Liver (tissue), 9 donors: ENCODE results near the gene ELF2. TPM values are rescaled to one million over a fixed set of nuclear protein-coding genes. Genes with fewer than 3 reads are reported as not detected.

ENCODE experiments used
- DNase-seq: peaks from one replicate; pipeline ENCODE4 v3.0.0-alpha.2; 2017; ENCODE audit warnings: low spot score
- H3K27ac ChIP-seq, 2 donors: one replicate each; pipeline ENCODE4 v1.7.0; 2013; ENCODE audit warnings: inconsistent platforms in 2 of 2, low read length in 2 of 2, control low read depth in 1 of 2, low read depth in 1 of 2, mild to moderate bottlenecking in 1 of 2
- H3K27me3 ChIP-seq, 4 donors: one replicate each; pipeline versions ENCODE4 v1.6.1 to v1.7.0; 2013; ENCODE audit warnings: low read length in 3 of 4, inconsistent platforms in 1 of 4, mild to moderate bottlenecking in 1 of 4, moderate library complexity in 1 of 4; ENCODE audit not compliant: control insufficient read depth in 4 of 4, insufficient read depth in 4 of 4
- H3K36me3 ChIP-seq, 4 donors: one replicate each; pipeline versions ENCODE4 v1.6.1 to v1.7.0; 2013; ENCODE audit warnings: low read length in 3 of 4, mild to moderate bottlenecking in 3 of 4, low read depth in 1 of 4, moderate library complexity in 1 of 4; ENCODE audit not compliant: control insufficient read depth in 4 of 4, insufficient read depth in 3 of 4
- H3K4me1 ChIP-seq, 4 donors: one replicate each; pipeline versions ENCODE4 v1.6.1 to v1.7.0; 2013; ENCODE audit warnings: low read length in 3 of 4, mild to moderate bottlenecking in 3 of 4, moderate library complexity in 1 of 4; ENCODE audit not compliant: control insufficient read depth in 4 of 4, insufficient read depth in 4 of 4
- H3K4me3 ChIP-seq, 3 donors: one replicate each; pipeline versions ENCODE4 v1.6.1 to v1.7.0; 2013; ENCODE audit warnings: low read length in 3 of 3, control low read depth in 1 of 3, low read depth in 1 of 3, mild to moderate bottlenecking in 1 of 3
- H3K9ac ChIP-seq, 2 donors: one replicate each; pipeline ENCODE4 v1.7.0; 2013; ENCODE audit warnings: low read length in 2 of 2, mild to moderate bottlenecking in 2 of 2, moderate library complexity in 2 of 2, control low read depth in 1 of 2, low read depth in 1 of 2
- H3K9me3 ChIP-seq, 4 donors: one replicate each; pipeline versions ENCODE4 v1.6.1 to v1.7.0; 2013; ENCODE audit warnings: low read length in 3 of 4; ENCODE audit not compliant: control insufficient read depth in 4 of 4
- ATF3 ChIP-seq: IDR thresholded peaks from 2 replicates; pipeline ENCODE4 v1.6.1; 2016; ENCODE audit warnings: antibody characterized with exemption
- CTCF ChIP-seq: fragments of 150-350 bp; IDR thresholded peaks from 2 replicates; pipeline ENCODE4 v1.5.1; 2017; ENCODE audit warnings: improper control_type of control experiment, low read depth, low read length; ENCODE audit not compliant: missing input control
- EGR1 ChIP-seq, 2 donors: IDR thresholded peaks; 2 replicates each; pipeline ENCODE4 v1.6.1; 2016 to 2018; ENCODE audit warnings: antibody characterized with exemption in 2 of 2, low read depth in 2 of 2
- FOXA1 ChIP-seq: IDR thresholded peaks from 2 replicates; pipeline ENCODE4 v1.6.1; 2016; ENCODE audit warnings: antibody characterized with exemption
- FOXA2 ChIP-seq: IDR thresholded peaks from 2 replicates; pipeline ENCODE4 v1.6.1; 2016; ENCODE audit warnings: antibody characterized with exemption
- GABPA ChIP-seq, 2 donors: IDR thresholded peaks in 1 of 2; conservative IDR thresholded peaks in 1 of 2; 2 replicates each; pipeline ENCODE4 v1.6.1; 2016; ENCODE audit warnings: antibody characterized with exemption in 2 of 2, mild to moderate bottlenecking in 1 of 2, moderate library complexity in 1 of 2
- HNF4A ChIP-seq, 2 donors: conservative IDR thresholded peaks; 2 replicates each; pipeline ENCODE4 v1.6.1; 2016; ENCODE audit warnings: antibody characterized with exemption in 2 of 2, mild to moderate bottlenecking in 2 of 2
- HNF4G ChIP-seq: IDR thresholded peaks from 2 replicates; pipeline ENCODE4 v1.6.1; 2016; ENCODE audit warnings: antibody characterized with exemption
- JUND ChIP-seq, 2 donors: IDR thresholded peaks; 2 replicates each; pipeline ENCODE4 v1.6.1; 2016; ENCODE audit warnings: antibody characterized with exemption in 2 of 2
- MAX ChIP-seq: IDR thresholded peaks from 2 replicates; pipeline ENCODE4 v1.6.1; 2016; ENCODE audit warnings: antibody characterized with exemption
- NR2F2 ChIP-seq: IDR thresholded peaks from 2 replicates; pipeline ENCODE4 v1.6.1; 2016; ENCODE audit warnings: antibody characterized with exemption
- RAD21 ChIP-seq, 2 donors: IDR thresholded peaks; 2 replicates each; pipeline ENCODE4 v1.6.1; 2016; ENCODE audit warnings: antibody characterized with exemption in 2 of 2, mild to moderate bottlenecking in 2 of 2
- REST ChIP-seq: IDR thresholded peaks from 2 replicates; pipeline ENCODE4 v1.6.1; 2016; ENCODE audit warnings: antibody characterized with exemption, mild to moderate bottlenecking
- SP1 ChIP-seq: IDR thresholded peaks from 2 replicates; pipeline ENCODE4 v1.6.1; 2018; ENCODE audit warnings: antibody characterized with exemption, mild to moderate bottlenecking
- TAF1 ChIP-seq: conservative IDR thresholded peaks from 2 replicates; pipeline ENCODE4 v1.6.1; 2016; ENCODE audit warnings: antibody characterized with exemption, mild to moderate bottlenecking
- ZBTB33 ChIP-seq: IDR thresholded peaks from 2 replicates; pipeline ENCODE4 v1.6.1; 2016; ENCODE audit warnings: antibody characterized with exemption
- WGBS: extraction: QIAGEN DNeasy Blood & Tissue Kit; methylation state at CpG from one replicate; pipeline ENCODE4 v1.1.7; 2013; 5-methylcytosine and 5-hydroxymethylcytosine counted together
- polyA plus RNA-seq, 2 donors: library from polyadenylated mRNA; stranded (reverse) in 1 of 2; unstranded in 1 of 2; fragments of 200-250 nt in 1 of 2; fragments of >200 nt in 1 of 2; fragmentation: Nextera tagmentation in 1 of 2; extraction: Ambion mirVana in 1 of 2; gene quantifications; one replicate each; pipeline versions ENCODE4 v1.2.1 to v1.2.3, GENCODE V29; 2013 to 2015
- total RNA-seq, 2 donors: library from RNA; depleted of rRNA; stranded (reverse); fragments of >200 nt; gene quantifications; one replicate each; pipeline ENCODE4 v1.2.3, GENCODE V29; 2014
- donor health status: healthy.
- donor health status: healthy.
- donor health status: healthy.
- donor health status: healthy.
- donor health status: healthy.

ELF2 gene
- total and polyA plus RNA-seq, 4 donors, result 8.1 to 35.3 (median 24.1) TPM

GRCh38 chr4:139154134-139154421 is 22.9 kb downstream of the ELF2 start:
- Histone ChIP-seq H3K9me3 (no peaks in the 10 kb centered on the region), H3K27me3 (no peaks in the 10 kb centered on the region), H3K4me1 (peaks cover 0 to 1% (median 0%) of the 10 kb centered on the region in 4 donors), H3K27ac (no peak overlapping the region), H3K4me3 (no peak overlapping the region), H3K36me3 (no peaks in the 10 kb centered on the region), H3K9ac (no peak overlapping the region)
- TF ChIP-seq NR2F2 (no peak), HNF4A (conservative IDR thresholded peaks at IDR 0.05) (no peak), FOXA1 (no peak), REST (no peak), TAF1 (no peak), MAX (no peak)
- no peak for DNase-seq
- 92% methylated on average over 2 of the region's 2 CpGs for WGBS

- no peak overlapping the region for H3K9ac ChIP-seq
- WGBS, result 100% methylated on average over 1 of the region's 1 CpG
Observed at GRCh38 chr4:139153411-139154133, 23.4 kb downstream of the ELF2 start.

GRCh38 chr4:139152249-139152648 is 24.8 kb downstream of the ELF2 start:
- DNase-seq, result no peak
- H3K9ac ChIP-seq, result no peak overlapping the region
- no peaks in the 10 kb centered on the region for H3K36me3 ChIP-seq
- H3K4me1 ChIP-seq, result peaks cover 0 to 1% (median 0%) of the 10 kb centered on the region in 4 donors
- H3K9me3 ChIP-seq, result no peaks in the 10 kb centered on the region
- H3K4me3 ChIP-seq, result no peak overlapping the region
- H3K27ac ChIP-seq, result no peak overlapping the region
- H3K27me3 ChIP-seq, result no peaks in the 10 kb centered on the region
- TF ChIP-seq ATF3 (no peak), TAF1 (no peak), RAD21 (IDR thresholded peaks at IDR 0.05) (no peak), HNF4G (no peak), CTCF (no peak), FOXA1 (no peak), SP1 (no peak), ZBTB33 (no peak), MAX (no peak), EGR1 (IDR thresholded peaks at IDR 0.05; ENCODE audit: low read depth in 2 of 2) (no peak), HNF4A (conservative IDR thresholded peaks at IDR 0.05) (no peak), JUND (IDR thresholded peaks at IDR 0.05) (no peak), FOXA2 (no peak)
- WGBS, result 96% methylated on average over 2 of the region's 2 CpGs

More at GRCh38 chr4:139153411-139154133, 23.4 kb downstream of the ELF2 start:
- TF ChIP-seq HNF4G, result no peak
- TF ChIP-seq EGR1 (IDR thresholded peaks at IDR 0.05; ENCODE audit: low read depth in 2 of 2), result no peak
- TF ChIP-seq SP1, result no peak
- TF ChIP-seq GABPA (IDR thresholded peaks at IDR 0.05 in 1 of 2, conservative IDR thresholded peaks at IDR 0.05 in 1 of 2), result no peak
- no peaks in the 10 kb centered on the region for H3K9me3 ChIP-seq
- H3K36me3 ChIP-seq, result no peaks in the 10 kb centered on the region
- DNase-seq, result no peak
- no peaks in the 10 kb centered on the region for H3K27me3 ChIP-seq
- H3K27ac ChIP-seq, result no peak overlapping the region
- H3K4me1 ChIP-seq, result peaks cover 0 to 1% (median 0%) of the 10 kb centered on the region in 4 donors
- no peak overlapping the region for H3K4me3 ChIP-seq
